Measurements from ENCODE around the gene SPO11. TPM values are rescaled to one million over a fixed set of nuclear protein-coding genes. Genes with fewer than 3 reads are reported as not detected.

SPO11 gene
- total RNA-seq, 2 donors from 2014 or later, result not detected

- no peaks in the 10 kb centered on the region for H3K27me3 ChIP-seq
- no peak for TF ChIP-seq CTCF (IDR thresholded peaks at IDR 0.05)
These were observed 38.6 kb upstream of the SPO11 start for GRCh38 chr20:57291003-57291402.

GRCh38 chr20:57291694-57292093 lies 37.9 kb upstream of the SPO11 start:
- Histone ChIP-seq H3K27me3 (no peaks in the 10 kb centered on the region), H3K4me3 (no peak overlapping the region), H3K9me3 (no peaks in the 10 kb centered on the region), H3K36me3 (no peaks in the 10 kb centered on the region), H3K4me1 (peaks cover 0 to 8% of the 10 kb centered on the region in 2 donors), H3K27ac (no peak overlapping the region)
- TF ChIP-seq CTCF (IDR thresholded peaks at IDR 0.05), result no peak
- no peak for DNase-seq (ENCODE audit: low spot score)

More at GRCh38 chr20:57291003-57291402, 38.6 kb upstream of the SPO11 start:
- H3K4me1 ChIP-seq, result peaks cover 0 to 8% of the 10 kb centered on the region in 2 donors
- DNase-seq (ENCODE audit: low spot score), result no peak
- no peak overlapping the region for H3K27ac ChIP-seq
- H3K9me3 ChIP-seq, result no peaks in the 10 kb centered on the region
- H3K36me3 ChIP-seq, result no peaks in the 10 kb centered on the region
- H3K4me3 ChIP-seq, result no peak overlapping the region

- Histone ChIP-seq H3K9me3 (no peaks in the 10 kb centered on the region), H3K4me1 (peaks cover 0 to 6% of the 10 kb centered on the region in 2 donors), H3K27me3 (no peaks in the 10 kb centered on the region), H3K27ac (no peak overlapping the region), H3K4me3 (no peak overlapping the region), H3K36me3 (no peaks in the 10 kb centered on the region)
- no peak for DNase-seq (ENCODE audit: low spot score)
- TF ChIP-seq CTCF (IDR thresholded peaks at IDR 0.05), result no peak
These were observed 37.0 kb upstream of the SPO11 start for GRCh38 chr20:57292611-57293010.

GRCh38 chr20:57293995-57294394 lies 35.6 kb upstream of the SPO11 start:
- no peaks in the 10 kb centered on the region for H3K9me3 ChIP-seq
- no peaks in the 10 kb centered on the region for H3K4me1 ChIP-seq
- H3K4me3 ChIP-seq, result no peak overlapping the region
- no peaks in the 10 kb centered on the region for H3K36me3 ChIP-seq
- no peak overlapping the region for H3K27ac ChIP-seq
- no peak for TF ChIP-seq CTCF (IDR thresholded peaks at IDR 0.05)
- DNase-seq (ENCODE audit: low spot score), result no peak
- no peaks in the 10 kb centered on the region for H3K27me3 ChIP-seq

- no peak for TF ChIP-seq CTCF (IDR thresholded peaks at IDR 0.05)
These were observed 35.1 kb upstream of the SPO11 start for GRCh38 chr20:57294550-57294949.

GRCh38 chr20:57298457-57298856 lies 31.1 kb upstream of the SPO11 start:
- TF ChIP-seq CTCF (IDR thresholded peaks at IDR 0.05), result no peak
- H3K4me3 ChIP-seq, result no peak overlapping the region
- DNase-seq (ENCODE audit: low spot score), result no peak
- H3K27ac ChIP-seq, result no peak overlapping the region
- H3K27me3 ChIP-seq, result no peaks in the 10 kb centered on the region
- no peaks in the 10 kb centered on the region for H3K36me3 ChIP-seq
- H3K9me3 ChIP-seq, result no peaks in the 10 kb centered on the region
- H3K4me1 ChIP-seq, result no peaks in the 10 kb centered on the region

More at GRCh38 chr20:57294550-57294949, 35.1 kb upstream of the SPO11 start:
- DNase-seq (ENCODE audit: low spot score), result no peak
- Histone ChIP-seq H3K4me1 (no peaks in the 10 kb centered on the region), H3K36me3 (no peaks in the 10 kb centered on the region), H3K27ac (no peak overlapping the region), H3K27me3 (no peaks in the 10 kb centered on the region), H3K9me3 (no peaks in the 10 kb centered on the region), H3K4me3 (no peak overlapping the region)

All from right atrium auricular region (tissue), 2 donors.